Glutamatergic neuron (in vitro differentiated cells): Measurements from ENCODE around the gene SUN1. TPM values are rescaled to one million over a fixed set of nuclear protein-coding genes. Genes with fewer than 3 reads are reported as not detected.

Source experiments
- DNase-seq: peaks from one replicate; pipeline ENCODE4 v3.0.0; 2022
- H3K27ac Mint-ChIP-seq: one replicate; pipeline ENCODE4 v1.8.0; 2020; ENCODE audit warnings: mild to moderate bottlenecking, mixed read lengths, inconsistent platforms; ENCODE audit not compliant: unreplicated experiment
- H3K27me3 Mint-ChIP-seq: one replicate; pipeline ENCODE4 v1.8.0; 2020; ENCODE audit warnings: mild to moderate bottlenecking, moderate library complexity, mixed read lengths, inconsistent platforms; ENCODE audit not compliant: unreplicated experiment
- H3K36me3 Mint-ChIP-seq: one replicate; pipeline ENCODE4 v1.8.0; 2020; ENCODE audit warnings: mild to moderate bottlenecking, mixed read lengths, inconsistent platforms; ENCODE audit not compliant: unreplicated experiment
- H3K4me1 Mint-ChIP-seq: one replicate; pipeline ENCODE4 v1.8.0; 2020; ENCODE audit warnings: mild to moderate bottlenecking, low read depth, mixed read lengths, inconsistent platforms; ENCODE audit not compliant: unreplicated experiment
- H3K4me3 Mint-ChIP-seq: one replicate; pipeline ENCODE4 v1.8.0; 2020; ENCODE audit warnings: mild to moderate bottlenecking, mixed read lengths, inconsistent platforms; ENCODE audit not compliant: unreplicated experiment
- H3K9me3 Mint-ChIP-seq: one replicate; pipeline ENCODE4 v1.8.0; 2020; ENCODE audit warnings: mild to moderate bottlenecking, moderate library complexity, mixed read lengths, inconsistent platforms; ENCODE audit not compliant: unreplicated experiment
- CTCF ChIP-seq: fragments of 200-600 bp; sonication (generic); IDR thresholded peaks from one replicate; pipeline ENCODE4 v1.5.0; 2021; ENCODE audit not compliant: partially characterized antibody, unreplicated experiment
- total RNA-seq: library from RNA; stranded (reverse); fragmentation: NEBNext Ultra II Directional; extraction: Animal tissue kit (Norgen Biotek cat#: 25700); gene quantifications from one replicate; pipeline ENCODE4 v1.2.1, GENCODE V29; 2021; ENCODE audit not compliant: unreplicated experiment

SUN1 gene
- total RNA-seq, 1 donor from 2014 or later = 879 TPM

GRCh38 chr7:903921-904755, 71.9 kb downstream of the SUN1 start:
- no peak for TF ChIP-seq CTCF
- Mint-ChIP-seq H3K9me3 (peaks cover 2% of the 10 kb centered on the region), H3K27ac (no peak overlapping the region), H3K4me1 (no peaks in the 10 kb centered on the region), H3K27me3 (peaks cover 7% of the 10 kb centered on the region), H3K4me3 (no peak overlapping the region), H3K36me3 (no peaks in the 10 kb centered on the region)
- no peak for DNase-seq

- peaks cover 4% of the 10 kb centered on the region for H3K27me3 Mint-ChIP-seq
- no peaks in the 10 kb centered on the region for H3K4me1 Mint-ChIP-seq
- no peak overlapping the region for H3K27ac Mint-ChIP-seq
- H3K4me3 Mint-ChIP-seq = no peak overlapping the region
- no peak for TF ChIP-seq CTCF
- DNase-seq = no peak
- no peaks in the 10 kb centered on the region for H3K9me3 Mint-ChIP-seq
- H3K36me3 Mint-ChIP-seq = no peaks in the 10 kb centered on the region
Measured at GRCh38 chr7:904847-905246, 72.6 kb downstream of the SUN1 start.

GRCh38 chr7:906776-907157, 74.5 kb downstream of the SUN1 start:
- peaks cover 4% of the 10 kb centered on the region for H3K27me3 Mint-ChIP-seq
- no peak overlapping the region for H3K4me3 Mint-ChIP-seq
- no peak overlapping the region for H3K27ac Mint-ChIP-seq
- H3K9me3 Mint-ChIP-seq = peaks cover 2% of the 10 kb centered on the region
- H3K36me3 Mint-ChIP-seq = no peaks in the 10 kb centered on the region
- TF ChIP-seq CTCF = no peak
- peak; percentile 58 for DNase-seq
- H3K4me1 Mint-ChIP-seq = no peaks in the 10 kb centered on the region

- no peak overlapping the region for H3K27ac Mint-ChIP-seq
- H3K36me3 Mint-ChIP-seq = no peaks in the 10 kb centered on the region
- no peak overlapping the region for H3K4me3 Mint-ChIP-seq
- H3K27me3 Mint-ChIP-seq = peaks cover 4% of the 10 kb centered on the region
- no peak for TF ChIP-seq CTCF
- no peaks in the 10 kb centered on the region for H3K4me1 Mint-ChIP-seq
- peaks cover 2% of the 10 kb centered on the region for H3K9me3 Mint-ChIP-seq
- DNase-seq = no peak
Measured at GRCh38 chr7:907158-907980, 75.1 kb downstream of the SUN1 start.

- Mint-ChIP-seq H3K36me3 (no peaks in the 10 kb centered on the region), H3K27ac (no peak overlapping the region), H3K9me3 (peaks cover 3% of the 10 kb centered on the region), H3K27me3 (peaks cover 1% of the 10 kb centered on the region), H3K4me1 (no peaks in the 10 kb centered on the region), H3K4me3 (no peak overlapping the region)
- DNase-seq = no peak
- no peak for TF ChIP-seq CTCF
Measured at GRCh38 chr7:908159-908581, 75.9 kb downstream of the SUN1 start.
